Heart left ventricle (tissue), 13 donors: ENCODE results near the gene HSPA1L.

Source experiments
- CTCF ChIP-seq, 12 donors: fragments of 200-600 bp; sonication (generic) in 4 of 12; IDR thresholded peaks; one replicate each; pipeline versions ENCODE4 v1.5.0 to v1.8.0; 2018 to 2022; ENCODE audit warnings: antibody characterized with exemption in 12 of 12, mild to moderate bottlenecking in 5 of 12
- POLR2A ChIP-seq, 2 donors: fragments of 450-650 bp; IDR thresholded peaks; one replicate each; pipeline ENCODE4 v1.6.1; 2017; ENCODE audit warnings: antibody characterized with exemption in 2 of 2, mild to moderate bottlenecking in 2 of 2, moderate library complexity in 2 of 2
- donor health status: ischemic (EF 13 %, LVEDD 7.1; RV severe dilation, severe dysfunction).
- donor health status: DM: no; HTN: yes; CAD: no.
- donor health status: DM: no; HTN: no; CAD: no.
- donor health status: ischemic (EF 25% LVEDD 6.9; RV normal size, moderate dysfunction).
- donor health status: ischemic (EF 25% LVEDD 5.7; RV mildly dilated, moderate dysfunction).
- donor health status: ischemic (EF 35%, LVEDD 5.7; RV mildly dilated, moderate dysfunction).
- donor health status: nonischemic (EF 11% LVEDD 7.7; RV severe dilation, severe dysfunction).
- donor health status: DM: yes; HTN: yes; CAD: no.
- donor health status: PGD.
- donor health status: ischemic (EF 29% LVEDD 5.4; RV normal size, mild dysfunction).
- donor health status: nonischemic (EF 23%, LVEDD 6.1; RV moderate dilation, normal function).

GRCh38 chr6:31842053-31842452 is 27.0 kb upstream of the HSPA1L start:
- no peak for TF ChIP-seq CTCF (IDR thresholded peaks at IDR 0.05)
- no peak for TF ChIP-seq POLR2A (IDR thresholded peaks at IDR 0.05)
